ENCODE measurements around the gene TERB2.
"Not testable (repeated sequence)": the region's sequence is repeated elsewhere in the genome, so short reads cannot be mapped to it uniquely, and the experiment has no call there.

DNA sequence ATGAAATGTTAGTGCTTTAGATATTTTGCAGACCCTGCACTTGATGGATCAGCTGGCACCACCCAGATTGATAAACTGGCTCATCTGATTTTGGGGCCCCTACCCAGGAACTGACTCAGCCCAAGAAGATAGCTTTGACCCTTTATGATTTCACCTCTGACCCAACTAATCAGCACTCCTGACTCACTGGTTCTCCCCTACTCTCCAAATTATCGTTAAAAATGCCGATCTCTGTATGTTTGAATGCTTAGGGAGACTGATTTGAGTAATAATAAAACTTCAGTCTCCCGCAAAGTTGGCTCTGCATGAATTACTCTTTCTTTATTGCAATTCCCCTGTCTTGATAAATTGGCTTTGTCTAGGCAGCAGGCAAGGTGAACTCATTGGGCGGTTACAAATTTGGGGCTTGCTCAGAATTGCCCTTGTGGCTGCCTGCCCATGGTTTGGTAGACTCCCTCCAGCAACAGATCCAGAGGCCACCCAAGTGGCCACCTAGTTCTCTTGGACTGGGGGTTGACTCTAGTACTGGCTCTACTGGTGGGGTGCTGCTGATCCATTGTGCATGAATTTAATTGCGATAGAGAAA is 48.2 kb downstream of the TERB2 start:
- TF ChIP-seq, protein P1, sequence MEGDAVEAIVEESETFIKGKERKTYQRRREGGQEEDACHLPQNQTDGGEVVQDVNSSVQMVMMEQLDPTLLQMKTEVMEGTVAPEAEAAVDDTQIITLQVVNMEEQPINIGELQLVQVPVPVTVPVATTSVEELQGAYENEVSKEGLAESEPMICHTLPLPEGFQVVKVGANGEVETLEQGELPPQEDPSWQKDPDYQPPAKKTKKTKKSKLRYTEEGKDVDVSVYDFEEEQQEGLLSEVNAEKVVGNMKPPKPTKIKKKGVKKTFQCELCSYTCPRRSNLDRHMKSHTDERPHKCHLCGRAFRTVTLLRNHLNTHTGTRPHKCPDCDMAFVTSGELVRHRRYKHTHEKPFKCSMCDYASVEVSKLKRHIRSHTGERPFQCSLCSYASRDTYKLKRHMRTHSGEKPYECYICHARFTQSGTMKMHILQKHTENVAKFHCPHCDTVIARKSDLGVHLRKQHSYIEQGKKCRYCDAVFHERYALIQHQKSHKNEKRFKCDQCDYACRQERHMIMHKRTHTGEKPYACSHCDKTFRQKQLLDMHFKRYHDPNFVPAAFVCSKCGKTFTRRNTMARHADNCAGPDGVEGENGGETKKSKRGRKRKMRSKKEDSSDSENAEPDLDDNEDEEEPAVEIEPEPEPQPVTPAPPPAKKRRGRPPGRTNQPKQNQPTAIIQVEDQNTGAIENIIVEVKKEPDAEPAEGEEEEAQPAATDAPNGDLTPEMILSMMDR (IDR thresholded peaks at IDR 0.05), result not testable (repeated sequence)
- TF ChIP-seq EP300, POLR2A (IDR thresholded peaks at IDR 0.05): not testable (repeated sequence)

Measured in ovary (tissue), 3 donors.